Activated CD8-positive, alpha-beta T cell treated with anti-CD3 and anti-CD28 coated beads for 36 hours (primary cell): Measurements from ENCODE around the gene ACACB. TPM values are rescaled to one million over a fixed set of nuclear protein-coding genes. Genes with fewer than 3 reads are reported as not detected.

Source experiments
- ATAC-seq: fragments of 200-7000 bp; cut with Tn5 transposase; one replicate; pipeline ENCODE4 v1.10.0; 2021; ENCODE audit warnings: mild to moderate bottlenecking, moderate library complexity
- CTCF ChIA-PET: fragments of 350-600 bp; sonication (Branson Sonifier 250); formaldehyde crosslinking; loops from one replicate; lab custom pipeline; 2021; ENCODE audit warnings: antibody characterized with exemption; lab: Charles Lee
- POLR2A ChIA-PET: fragments of 350-600 bp; sonication (Branson Sonifier 250); formaldehyde crosslinking; loops from one replicate; lab custom pipeline; 2021; ENCODE audit warnings: antibody characterized with exemption; lab: Charles Lee
- DNase-seq: peaks from one replicate; pipeline ENCODE4 v3.0.0-alpha.2; 2020
- H3K27ac Mint-ChIP-seq: one replicate; pipeline ENCODE4 v1.8.0; 2021; ENCODE audit warnings: mild to moderate bottlenecking, mixed read lengths
- H3K27me3 Mint-ChIP-seq: one replicate; pipeline ENCODE4 v1.8.0; 2021; ENCODE audit warnings: mixed read lengths
- H3K36me3 Mint-ChIP-seq: one replicate; pipeline ENCODE4 v1.8.0; 2021; ENCODE audit warnings: low read depth, mixed read lengths
- H3K4me1 Mint-ChIP-seq: one replicate; pipeline ENCODE4 v1.8.0; 2021; ENCODE audit warnings: low read depth, mixed read lengths
- H3K4me3 Mint-ChIP-seq: one replicate; pipeline ENCODE4 v1.8.0; 2021; ENCODE audit warnings: mild to moderate bottlenecking, moderate library complexity, mixed read lengths
- H3K9me3 Mint-ChIP-seq: one replicate; pipeline ENCODE4 v1.8.0; 2021; ENCODE audit warnings: mixed read lengths
- intact Hi-C: fragments of 100-400 bp; cut with micrococcal nuclease; formaldehyde crosslinking; loops from one replicate; pipeline ENCODE4 v1.10.0; 2022
- total RNA-seq, 2 experiments: library from RNA; stranded (reverse); gene quantifications; one replicate each; pipeline ENCODE4 v1.2.3, GENCODE V29; 2021
- TF ChIP-seq, protein P1 (sequence below): fragments of 200-600 bp; IDR thresholded peaks from one replicate; pipeline ENCODE4 v1.8.0; 2022; ENCODE audit warnings: antibody characterized with exemption, mild to moderate bottlenecking

Gene ACACB
- total RNA-seq, 2 experiments from 2014 or later: 8.7 to 11.2 TPM

- ATAC-seq: no peak
- DNase-seq: no peak
- H3K27ac Mint-ChIP-seq: no peak overlapping the region
- POLR2A ChIA-PET: no interaction called here
- no peak overlapping the region for H3K4me3 Mint-ChIP-seq
- H3K4me1 Mint-ChIP-seq: no peaks in the 10 kb centered on the region
- peaks cover 4% of the 10 kb centered on the region for H3K9me3 Mint-ChIP-seq
- intact Hi-C loops: no loop called here
- CTCF ChIA-PET: interaction anchor here (1.8 kb wide), 1 partner anchor 126 kb away, joined by 8 read pairs; no protein-coding TSS in a partner anchor
- peaks cover 8% of the 10 kb centered on the region for H3K36me3 Mint-ChIP-seq
- H3K27me3 Mint-ChIP-seq: no peaks in the 10 kb centered on the region
- TF ChIP-seq, protein P1, sequence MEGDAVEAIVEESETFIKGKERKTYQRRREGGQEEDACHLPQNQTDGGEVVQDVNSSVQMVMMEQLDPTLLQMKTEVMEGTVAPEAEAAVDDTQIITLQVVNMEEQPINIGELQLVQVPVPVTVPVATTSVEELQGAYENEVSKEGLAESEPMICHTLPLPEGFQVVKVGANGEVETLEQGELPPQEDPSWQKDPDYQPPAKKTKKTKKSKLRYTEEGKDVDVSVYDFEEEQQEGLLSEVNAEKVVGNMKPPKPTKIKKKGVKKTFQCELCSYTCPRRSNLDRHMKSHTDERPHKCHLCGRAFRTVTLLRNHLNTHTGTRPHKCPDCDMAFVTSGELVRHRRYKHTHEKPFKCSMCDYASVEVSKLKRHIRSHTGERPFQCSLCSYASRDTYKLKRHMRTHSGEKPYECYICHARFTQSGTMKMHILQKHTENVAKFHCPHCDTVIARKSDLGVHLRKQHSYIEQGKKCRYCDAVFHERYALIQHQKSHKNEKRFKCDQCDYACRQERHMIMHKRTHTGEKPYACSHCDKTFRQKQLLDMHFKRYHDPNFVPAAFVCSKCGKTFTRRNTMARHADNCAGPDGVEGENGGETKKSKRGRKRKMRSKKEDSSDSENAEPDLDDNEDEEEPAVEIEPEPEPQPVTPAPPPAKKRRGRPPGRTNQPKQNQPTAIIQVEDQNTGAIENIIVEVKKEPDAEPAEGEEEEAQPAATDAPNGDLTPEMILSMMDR: no peak
These were observed 151.0 kb downstream of the ACACB start for GRCh38 chr12:109267361-109267760.

DNA sequence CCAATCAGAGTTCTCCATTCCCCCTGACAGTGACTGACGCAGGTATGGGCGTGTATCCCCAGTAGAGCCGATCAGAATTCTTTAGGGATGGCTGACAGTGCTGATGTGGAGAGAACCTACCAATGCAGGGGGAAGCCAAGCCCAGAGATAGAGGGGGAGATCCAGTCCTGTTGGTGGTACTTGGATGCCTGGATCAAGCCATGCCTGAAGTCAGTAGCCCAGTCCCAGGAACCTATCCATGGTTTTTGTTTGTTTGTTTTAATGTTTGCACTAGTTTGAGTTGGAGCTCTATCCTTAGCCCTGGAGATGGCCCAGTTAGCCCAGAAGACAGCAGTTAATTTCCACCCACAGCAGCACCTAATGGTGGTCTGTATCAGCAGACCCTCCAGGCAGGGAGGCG lies 152.5 kb downstream of the ACACB start:
- ATAC-seq (no peak), DNase-seq (no peak)
- TF ChIP-seq, protein P1: no peak
- ChIA-PET POLR2A (no interaction called here), CTCF (no interaction called here)
- Mint-ChIP-seq H3K4me1 (no peaks in the 10 kb centered on the region), H3K4me3 (no peak overlapping the region), H3K36me3 (peaks cover 3% of the 10 kb centered on the region), H3K9me3 (peaks cover 4% of the 10 kb centered on the region), H3K27ac (no peak overlapping the region), H3K27me3 (no peaks in the 10 kb centered on the region)
- intact Hi-C loops: no loop called here

DNA sequence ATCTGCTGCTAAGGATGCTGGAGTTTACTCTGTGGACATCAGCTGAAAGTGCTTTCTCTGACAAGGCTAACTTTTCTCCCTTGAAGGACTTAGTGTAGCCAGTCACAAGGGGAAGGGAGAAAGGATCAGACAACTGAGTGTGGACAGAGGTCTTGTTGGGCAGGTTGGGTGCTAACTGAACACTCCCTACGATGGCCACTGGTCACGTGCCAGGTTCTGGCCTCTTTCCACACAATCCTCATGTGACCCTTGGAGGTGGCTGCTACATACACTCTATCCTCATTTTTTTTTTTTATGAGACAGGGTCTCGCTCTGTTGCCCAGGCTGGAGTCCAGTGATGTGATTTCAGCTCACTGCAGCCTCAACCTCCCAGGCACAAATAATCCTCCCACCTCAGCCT lies 153.0 kb downstream of the ACACB start:
- peaks cover 4% of the 10 kb centered on the region for H3K9me3 Mint-ChIP-seq
- H3K4me3 Mint-ChIP-seq: no peak overlapping the region
- intact Hi-C loops: no loop called here
- DNase-seq: no peak
- no peaks in the 10 kb centered on the region for H3K27me3 Mint-ChIP-seq
- CTCF ChIA-PET: no interaction called here
- TF ChIP-seq, protein P1: no peak
- H3K27ac Mint-ChIP-seq: no peak overlapping the region
- POLR2A ChIA-PET: no interaction called here
- no peaks in the 10 kb centered on the region for H3K4me1 Mint-ChIP-seq
- no peak for ATAC-seq
- no peaks in the 10 kb centered on the region for H3K36me3 Mint-ChIP-seq

- no peaks in the 10 kb centered on the region for H3K4me1 Mint-ChIP-seq
- CTCF ChIA-PET: no interaction called here
These were observed 154.1 kb downstream of the ACACB start for GRCh38 chr12:109270494-109270893.

GRCh38 chr12:109271418-109271817 lies 155.0 kb downstream of the ACACB start:
- H3K4me3 Mint-ChIP-seq: no peak overlapping the region
- TF ChIP-seq, protein P1: no peak
- no peak overlapping the region for H3K27ac Mint-ChIP-seq
- DNase-seq: no peak
- H3K4me1 Mint-ChIP-seq: no peaks in the 10 kb centered on the region
- no peaks in the 10 kb centered on the region for H3K36me3 Mint-ChIP-seq
- CTCF ChIA-PET: no interaction called here
- intact Hi-C loops: no loop called here
- no peak for ATAC-seq
- no peaks in the 10 kb centered on the region for H3K27me3 Mint-ChIP-seq
- POLR2A ChIA-PET: no interaction called here
- peaks cover 4% of the 10 kb centered on the region for H3K9me3 Mint-ChIP-seq

More at GRCh38 chr12:109270494-109270893, 154.1 kb downstream of the ACACB start:
- POLR2A ChIA-PET: no interaction called here
- Mint-ChIP-seq H3K27me3 (no peaks in the 10 kb centered on the region), H3K4me3 (no peak overlapping the region), H3K9me3 (peaks cover 4% of the 10 kb centered on the region), H3K36me3 (no peaks in the 10 kb centered on the region), H3K27ac (no peak overlapping the region)
- ATAC-seq (no peak), DNase-seq (no peak)
- TF ChIP-seq, protein P1: no peak
- intact Hi-C loops: no loop called here
